Measurements from ENCODE around the gene GPBP1L1. TPM values are rescaled to one million over a fixed set of nuclear protein-coding genes. Genes with fewer than 3 reads are reported as not detected.
"Not testable (repeated sequence)": the region's sequence is repeated elsewhere in the genome, so short reads cannot be mapped to it uniquely, and the experiment has no call there.

The GPBP1L1 gene
- total RNA-seq: 100 to 1,000 TPM; 105 to 129 TPM

GRCh38 chr1:45686288-45687013 is at the start of gene GPBP1L1:
GPBP1L1 (minus strand) TSS chr1:45686533; CDS start chr1:45659087, 27,446 bp downstream.
- Mint-ChIP-seq H3K4me3 (peak within 1 kb of the TSS; percentile 99), H3K4me1 (peaks cover 9% of the 10 kb centered on the region), H3K27ac (peak within 1 kb of the TSS; percentile 99), H3K9me3 (no peaks in the 10 kb centered on the region), H3K36me3 (ENCODE audit: low read depth) (peaks cover 79% of the 10 kb centered on the region), H3K27me3 (no peaks in the 10 kb centered on the region)
- ATAC-seq (replicated peaks): peak; percentile 76

GRCh38 chr1:45730780-45731319 is 44.5 kb upstream of the GPBP1L1 start:
- Mint-ChIP-seq H3K36me3 (ENCODE audit: low read depth) (peaks cover 21% of the 10 kb centered on the region), H3K4me1 (peaks cover 8% of the 10 kb centered on the region), H3K4me3 (no peak overlapping the region), H3K9me3 (no peaks in the 10 kb centered on the region), H3K27ac (no peak overlapping the region), H3K27me3 (no peaks in the 10 kb centered on the region)
- ATAC-seq (replicated peaks): no peak

- peaks cover 8% of the 10 kb centered on the region for H3K4me1 Mint-ChIP-seq
- H3K9me3 Mint-ChIP-seq: no peaks in the 10 kb centered on the region
- no peak overlapping the region for H3K4me3 Mint-ChIP-seq
- H3K27me3 Mint-ChIP-seq: no peaks in the 10 kb centered on the region
- ATAC-seq (replicated peaks): no peak
- peaks cover 21% of the 10 kb centered on the region for H3K36me3 Mint-ChIP-seq (ENCODE audit: low read depth)
- no peak overlapping the region for H3K27ac Mint-ChIP-seq
Observed at GRCh38 chr1:45730075-45730779, 43.9 kb upstream of the GPBP1L1 start.

- H3K27me3 Mint-ChIP-seq; ATAC-seq (replicated peaks): not testable (repeated sequence)
Observed at GRCh38 chr1:45726007-45726406, 39.7 kb upstream of the GPBP1L1 start.

GRCh38 chr1:45723248-45723930 is 37.1 kb upstream of the GPBP1L1 start:
- H3K4me3 Mint-ChIP-seq: no peak overlapping the region
- H3K9me3 Mint-ChIP-seq: no peaks in the 10 kb centered on the region
- H3K4me1 Mint-ChIP-seq: no peaks in the 10 kb centered on the region
- H3K27me3 Mint-ChIP-seq: no peaks in the 10 kb centered on the region
- H3K36me3 Mint-ChIP-seq (ENCODE audit: low read depth): peaks cover 10% of the 10 kb centered on the region
- no peak for ATAC-seq (replicated peaks)
- H3K27ac Mint-ChIP-seq: no peak overlapping the region

More at GRCh38 chr1:45726007-45726406, 39.7 kb upstream of the GPBP1L1 start:
- not testable (repeated sequence) for H3K4me3 Mint-ChIP-seq, H3K27ac Mint-ChIP-seq, H3K4me1 Mint-ChIP-seq, H3K9me3 Mint-ChIP-seq
- peaks cover 16% of the 10 kb centered on the region for H3K36me3 Mint-ChIP-seq (ENCODE audit: low read depth)

- Mint-ChIP-seq H3K27me3 (no peaks in the 10 kb centered on the region), H3K4me1 (no peaks in the 10 kb centered on the region), H3K36me3 (ENCODE audit: low read depth) (peaks cover 10% of the 10 kb centered on the region), H3K9me3 (no peaks in the 10 kb centered on the region), H3K4me3 (no peak overlapping the region), H3K27ac (no peak overlapping the region)
- no peak for ATAC-seq (replicated peaks)
Observed at GRCh38 chr1:45722809-45723208, 36.5 kb upstream of the GPBP1L1 start.

GRCh38 chr1:45721207-45721606 is 34.9 kb upstream of the GPBP1L1 start:
- H3K4me1 Mint-ChIP-seq: no peaks in the 10 kb centered on the region
- H3K27me3 Mint-ChIP-seq: no peaks in the 10 kb centered on the region
- no peak for ATAC-seq (replicated peaks)
- no peak overlapping the region for H3K4me3 Mint-ChIP-seq
- H3K9me3 Mint-ChIP-seq: no peaks in the 10 kb centered on the region
- peaks cover 11% of the 10 kb centered on the region for H3K36me3 Mint-ChIP-seq (ENCODE audit: low read depth)
- no peak overlapping the region for H3K27ac Mint-ChIP-seq

GRCh38 chr1:45718289-45718688 is 32.0 kb upstream of the GPBP1L1 start:
- ATAC-seq (replicated peaks): no peak
- no peaks in the 10 kb centered on the region for H3K27me3 Mint-ChIP-seq
- H3K4me1 Mint-ChIP-seq: no peaks in the 10 kb centered on the region
- no peak overlapping the region for H3K4me3 Mint-ChIP-seq
- no peaks in the 10 kb centered on the region for H3K9me3 Mint-ChIP-seq
- no peak overlapping the region for H3K27ac Mint-ChIP-seq
- H3K36me3 Mint-ChIP-seq (ENCODE audit: low read depth): peaks cover 37% of the 10 kb centered on the region

- H3K27ac Mint-ChIP-seq; ATAC-seq (replicated peaks); H3K4me3 Mint-ChIP-seq; H3K27me3 Mint-ChIP-seq; H3K4me1 Mint-ChIP-seq; H3K9me3 Mint-ChIP-seq: not testable (repeated sequence)
- peaks cover 37% of the 10 kb centered on the region for H3K36me3 Mint-ChIP-seq (ENCODE audit: low read depth)
Observed at GRCh38 chr1:45717386-45717785, 31.1 kb upstream of the GPBP1L1 start.

- peaks cover 43% of the 10 kb centered on the region for H3K36me3 Mint-ChIP-seq (ENCODE audit: low read depth)
- no peak overlapping the region for H3K4me3 Mint-ChIP-seq
- H3K27ac Mint-ChIP-seq: no peak overlapping the region
- H3K9me3 Mint-ChIP-seq: no peaks in the 10 kb centered on the region
- no peaks in the 10 kb centered on the region for H3K27me3 Mint-ChIP-seq
- H3K4me1 Mint-ChIP-seq: no peaks in the 10 kb centered on the region
- ATAC-seq (replicated peaks): no peak
Observed at GRCh38 chr1:45716700-45717099, 30.4 kb upstream of the GPBP1L1 start.

GRCh38 chr1:45713711-45714110 is 27.4 kb upstream of the GPBP1L1 start:
- H3K4me1 Mint-ChIP-seq: no peaks in the 10 kb centered on the region

GRCh38 chr1:45704637-45705036 is 18.3 kb upstream of the GPBP1L1 start:
- Mint-ChIP-seq H3K9me3 (no peaks in the 10 kb centered on the region), H3K27ac (no peak overlapping the region), H3K4me3 (no peak overlapping the region), H3K4me1 (no peaks in the 10 kb centered on the region), H3K36me3 (ENCODE audit: low read depth) (peaks cover 17% of the 10 kb centered on the region), H3K27me3 (no peaks in the 10 kb centered on the region)
- no peak for ATAC-seq (replicated peaks)

More at GRCh38 chr1:45713711-45714110, 27.4 kb upstream of the GPBP1L1 start:
- ATAC-seq (replicated peaks): no peak
- Mint-ChIP-seq H3K36me3 (ENCODE audit: low read depth) (peaks cover 51% of the 10 kb centered on the region), H3K9me3 (no peaks in the 10 kb centered on the region), H3K27me3 (no peaks in the 10 kb centered on the region), H3K27ac (no peak overlapping the region), H3K4me3 (no peak overlapping the region)

- no peaks in the 10 kb centered on the region for H3K9me3 Mint-ChIP-seq
- peaks cover 86% of the 10 kb centered on the region for H3K36me3 Mint-ChIP-seq (ENCODE audit: low read depth)
- no peak for ATAC-seq (replicated peaks)
- H3K4me1 Mint-ChIP-seq: no peaks in the 10 kb centered on the region
- no peak overlapping the region for H3K27ac Mint-ChIP-seq
- H3K27me3 Mint-ChIP-seq: no peaks in the 10 kb centered on the region
- H3K4me3 Mint-ChIP-seq: no peak overlapping the region
Observed at GRCh38 chr1:45694823-45695222, 8.5 kb upstream of the GPBP1L1 start.

- not testable (repeated sequence) for H3K9me3 Mint-ChIP-seq; H3K4me1 Mint-ChIP-seq; H3K4me3 Mint-ChIP-seq; H3K27me3 Mint-ChIP-seq; H3K27ac Mint-ChIP-seq; ATAC-seq (replicated peaks)
- peaks cover 90% of the 10 kb centered on the region for H3K36me3 Mint-ChIP-seq (ENCODE audit: low read depth)
Observed at GRCh38 chr1:45693811-45694210, 7.5 kb upstream of the GPBP1L1 start.

All from activated T-helper 17 cell treated with anti-CD3 and anti-CD28 coated beads, Interleukin-2, amount 50 U/mL, for 72 hours (primary cell).